Measurements from ENCODE around the gene MIER1.
"Not testable (repeated sequence)": the region's sequence is repeated elsewhere in the genome, so short reads cannot be mapped to it uniquely, and the experiment has no call there.

The MIER1 gene

DNA sequence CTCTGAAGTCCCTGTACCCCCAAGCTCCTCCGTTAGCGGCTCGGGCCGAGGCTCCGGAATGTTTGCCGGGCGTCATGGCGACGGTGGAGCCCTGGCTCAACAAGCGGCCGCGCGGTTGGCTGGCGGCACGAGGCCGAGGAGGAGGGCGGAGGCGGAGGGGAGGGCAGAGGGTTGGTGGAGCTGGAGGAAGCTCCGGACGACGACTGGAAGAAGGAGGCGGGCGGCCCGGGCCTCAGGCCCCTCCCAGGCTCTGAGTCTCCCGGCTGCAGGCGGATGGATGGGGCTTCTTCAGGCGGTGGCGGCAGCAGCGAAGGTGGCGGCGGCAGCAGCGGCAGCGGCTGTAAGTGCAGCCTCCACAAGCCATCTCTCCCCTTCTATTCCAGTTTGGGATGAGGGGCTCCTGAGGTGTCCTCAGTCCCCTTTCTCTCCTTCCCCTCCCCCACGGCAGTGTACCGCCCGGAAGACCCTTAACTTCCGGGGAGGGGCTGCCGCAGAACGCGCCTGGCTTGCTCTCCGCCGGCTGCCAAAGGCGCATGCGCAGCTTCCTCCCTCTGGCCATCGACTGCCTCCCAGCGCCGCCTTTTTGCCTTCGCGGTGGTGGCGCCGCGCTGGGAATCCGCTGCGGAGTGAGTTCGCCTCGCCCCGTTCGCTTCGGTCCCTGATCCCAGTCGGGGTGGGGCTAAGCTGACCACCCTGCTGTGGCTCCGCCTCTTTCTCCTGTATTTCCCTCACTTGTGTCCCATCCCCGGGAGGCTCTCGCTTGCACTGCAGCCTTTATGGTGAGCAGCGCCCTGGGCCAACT is at the start of gene MIER1, which contains the start of gene DNAI4:
Gene MIER1 (plus strand): TSS at position 235 of the 802 bp plus-strand sequence. CDS start 39 bp downstream, at position 274.
Gene DNAI4 (minus strand): TSS at position 101 of the 802 bp plus-strand sequence. CDS start 25 bp downstream, at position 76.
- DNase-seq, result peak; percentile 95

DNA sequence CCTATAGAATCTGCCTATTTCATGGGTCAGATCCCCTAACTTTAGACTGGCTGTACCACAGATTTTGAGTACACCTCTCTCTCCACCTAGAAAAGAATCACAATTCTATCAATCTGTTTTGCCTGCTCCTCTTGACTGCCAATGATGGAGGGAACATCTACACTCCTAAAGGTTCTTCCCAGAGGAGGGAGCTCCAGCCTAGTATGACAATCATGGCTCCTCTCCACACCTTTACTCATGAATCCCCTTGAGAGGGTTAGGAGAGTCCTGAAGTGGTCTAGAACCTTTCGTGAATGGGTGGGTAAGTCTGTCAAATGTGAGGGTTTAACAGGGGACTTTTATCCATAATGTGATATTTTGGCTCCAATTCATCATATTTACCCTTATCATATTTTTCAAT is 48.1 kb upstream of the MIER1 start:
- DNase-seq, result no peak

DNA sequence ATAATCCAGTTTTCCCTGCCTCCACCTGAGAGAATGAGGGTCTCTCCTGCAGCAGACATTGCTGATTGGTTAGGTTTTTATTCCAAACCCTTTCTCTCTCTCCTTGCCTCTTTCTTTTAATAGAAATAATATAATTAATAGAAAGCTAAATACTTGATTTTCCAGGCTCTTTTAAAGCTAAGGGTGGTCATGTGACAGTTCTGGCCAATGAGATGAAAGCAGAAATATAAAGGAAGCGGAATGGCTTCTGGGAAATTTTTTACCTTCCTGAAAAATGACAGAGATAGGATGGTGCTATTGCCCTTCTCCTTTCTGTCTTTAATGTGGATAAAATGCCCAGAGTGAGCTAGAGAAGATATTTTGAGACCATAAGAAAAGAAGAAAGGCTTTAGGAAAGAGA is 35.8 kb upstream of the MIER1 start:
- DNase-seq, result no peak

GRCh38 chr1:66890621-66891020 is 34.2 kb upstream of the MIER1 start:
- DNase-seq, result no peak

DNA sequence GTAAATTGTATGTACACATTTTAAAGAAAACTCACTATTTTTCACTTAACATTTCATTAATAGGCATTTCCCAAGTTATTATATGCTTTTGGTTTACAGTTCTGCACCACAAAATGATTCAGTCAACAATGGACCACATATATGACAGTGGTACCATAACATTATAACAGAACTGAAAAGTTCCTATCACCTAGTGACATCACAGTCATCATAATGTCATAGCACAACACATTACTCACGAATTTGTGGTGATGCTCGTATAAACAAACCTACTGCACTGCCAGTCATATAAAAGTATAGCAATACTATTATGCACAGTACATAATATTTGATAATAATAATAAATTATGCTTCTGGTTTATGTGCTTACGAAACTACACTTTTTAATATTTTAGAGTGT is 31.1 kb upstream of the MIER1 start:
- no peak for DNase-seq

DNA sequence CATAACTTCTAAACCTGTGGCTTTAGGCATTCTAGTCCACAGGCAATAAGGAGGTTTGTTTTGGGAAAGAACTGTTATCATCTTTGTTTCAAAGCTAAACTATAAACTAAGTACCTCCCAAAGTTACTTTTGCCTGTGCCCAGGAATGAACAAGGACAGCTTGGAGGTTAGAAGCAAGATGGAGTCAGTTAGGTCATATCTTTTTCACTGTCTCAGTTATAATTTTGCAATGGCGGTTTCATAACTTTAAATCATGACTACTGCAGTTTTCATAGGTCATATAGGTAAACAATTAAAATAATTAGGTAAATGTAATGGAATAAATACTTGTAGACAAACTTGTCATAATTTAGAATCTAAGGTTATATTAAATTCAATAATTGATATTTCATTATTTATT is 9.6 kb upstream of the MIER1 start:
- DNase-seq, result not testable (repeated sequence)

- DNase-seq, result no peak
These were observed 8.5 kb upstream of the MIER1 start for GRCh38 chr1:66916320-66916719.

DNA sequence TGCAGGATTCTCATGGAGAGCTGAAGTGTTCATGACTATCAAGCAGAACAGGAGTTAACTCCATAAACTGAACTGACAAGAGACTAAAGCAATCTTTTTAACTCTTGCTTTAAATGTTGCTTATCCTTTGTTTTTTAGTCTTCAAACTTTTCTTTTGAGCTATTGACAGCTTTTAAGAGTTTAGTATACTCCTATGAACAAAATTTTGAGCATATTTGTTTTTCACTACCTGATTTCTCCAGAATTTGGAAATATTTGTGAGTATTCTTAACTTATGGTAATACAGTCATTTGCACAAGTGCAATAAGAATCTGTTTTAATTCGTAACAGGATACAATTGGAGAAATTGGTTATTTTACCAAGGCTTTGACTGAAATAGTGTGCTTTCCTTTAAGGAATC is 7.3 kb upstream of the MIER1 start:
- no peak for DNase-seq

DNA sequence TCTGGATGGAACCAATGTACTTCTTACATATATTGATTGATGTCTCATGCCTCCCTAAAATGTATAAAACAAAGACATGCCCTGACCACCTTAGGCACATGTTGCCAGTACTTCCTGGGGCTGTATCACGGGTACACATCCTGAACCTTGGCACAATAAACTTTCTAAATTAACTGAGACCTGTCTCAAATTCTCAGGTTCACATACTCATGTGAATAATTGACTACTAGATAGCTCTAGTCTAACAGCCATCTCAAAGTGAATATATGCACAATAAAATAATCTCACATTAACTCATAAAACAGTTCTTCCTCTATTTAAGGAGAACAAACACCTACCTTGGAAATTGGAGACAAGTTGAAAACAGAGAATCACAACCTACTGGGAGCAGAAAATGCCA is 5.7 kb upstream of the MIER1 start:
- no peak for DNase-seq

- DNase-seq, result no peak
These were observed 5.0 kb upstream of the MIER1 start for GRCh38 chr1:66919828-66920227.

GRCh38 chr1:66920543-66920942 is 4.2 kb upstream of the MIER1 start:
- no peak for DNase-seq

GRCh38 chr1:66925558-66925910 is 744 bp downstream of the MIER1 start:
- no peak for DNase-seq

DNA sequence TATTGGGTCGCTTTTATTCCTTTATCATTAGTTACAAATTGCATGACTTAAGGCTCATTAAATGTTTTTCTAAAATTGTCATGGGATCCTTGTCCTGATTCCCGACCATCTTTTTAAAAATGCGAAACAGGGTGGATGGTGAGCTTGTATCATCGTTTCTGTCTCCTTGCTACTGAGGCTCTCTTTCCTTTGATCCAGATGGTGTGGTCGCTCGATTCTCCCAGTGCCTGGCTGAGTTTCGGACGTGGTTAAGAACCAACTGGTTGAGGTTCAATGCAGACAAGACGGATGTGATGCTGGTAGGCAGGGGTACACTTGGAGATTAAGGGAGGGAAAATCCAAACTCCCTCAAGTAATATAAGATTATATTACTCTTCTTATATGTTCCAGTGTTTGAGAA is 1.2 kb downstream of the MIER1 start:
- DNase-seq, result no peak

- no peak for DNase-seq
These were observed 2.7 kb downstream of the MIER1 start for GRCh38 chr1:66927528-66927927.

- no peak for DNase-seq
These were observed 4.4 kb downstream of the MIER1 start for GRCh38 chr1:66929146-66929688.

DNA sequence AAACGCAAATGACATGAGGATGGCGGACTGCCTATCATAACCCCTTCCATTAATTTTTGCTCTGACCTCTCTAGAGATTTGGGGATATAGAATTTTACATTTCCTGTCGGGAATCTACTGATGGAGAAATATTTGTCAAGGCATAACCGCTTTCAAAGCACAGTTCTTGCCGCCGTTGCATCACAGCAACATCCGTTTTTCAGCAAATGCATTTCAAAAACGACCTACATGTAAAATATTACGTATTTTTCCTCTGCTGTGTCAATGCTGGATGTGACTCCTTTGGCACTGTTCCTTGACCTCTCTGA is 4.9 kb downstream of the MIER1 start:
- DNase-seq, result no peak

- peak; percentile 92 for DNase-seq
These were observed 5.4 kb downstream of the MIER1 start for GRCh38 chr1:66929999-66930822.

GRCh38 chr1:66930823-66931174 is 6.0 kb downstream of the MIER1 start:
- DNase-seq, result no peak

- no peak for DNase-seq
These were observed 6.8 kb downstream of the MIER1 start for GRCh38 chr1:66931590-66931989.

GRCh38 chr1:66932291-66932690 is 7.5 kb downstream of the MIER1 start:
- no peak for DNase-seq

- DNase-seq, result no peak
These were observed 9.3 kb downstream of the MIER1 start for GRCh38 chr1:66933887-66934700.

DNA sequence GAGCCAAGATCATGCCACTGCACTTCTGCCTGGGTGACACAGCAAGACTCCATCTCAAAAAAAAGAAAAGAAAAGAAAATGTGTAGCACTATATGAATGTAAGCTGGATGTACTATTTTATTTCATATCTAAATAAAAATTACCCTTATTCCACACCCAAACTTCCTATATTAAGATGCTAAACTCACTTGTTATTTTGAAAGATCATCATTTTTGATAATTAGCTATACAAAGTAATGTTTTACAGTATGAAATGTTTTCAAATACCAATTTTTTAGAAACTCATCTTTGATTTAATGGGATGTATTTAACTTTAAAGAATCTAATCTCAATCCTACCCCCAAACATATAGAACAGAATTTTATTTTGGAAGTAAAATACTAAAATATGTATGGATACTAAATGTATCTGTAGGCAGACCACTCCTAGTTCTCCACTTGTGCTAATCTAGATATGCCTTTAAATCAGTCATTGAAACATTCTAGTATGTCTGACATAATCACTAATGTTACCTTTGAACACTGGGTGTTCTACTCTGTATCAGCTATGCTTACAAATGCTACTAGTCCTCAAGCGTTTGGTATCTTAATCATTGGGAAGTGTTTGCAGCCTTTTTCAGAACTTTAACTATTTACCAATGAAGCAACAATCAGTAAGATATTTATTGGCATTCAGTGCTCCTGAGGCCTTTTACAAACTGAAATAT is 12.9 kb downstream of the MIER1 start:
- DNase-seq, result no peak

- no peak for DNase-seq
These were observed 13.8 kb downstream of the MIER1 start for GRCh38 chr1:66938613-66939012.

All from activated effector memory CD4-positive, alpha-beta T cell treated with Interleukin-2 at 50 U/mL for 16 hours (primary cell).